ENCODE data around the gene TMTC2. TPM values are rescaled to one million over a fixed set of nuclear protein-coding genes. Genes with fewer than 3 reads are reported as not detected.

The TMTC2 gene
- total and polyA plus RNA-seq, 2 donors (not counting 3 experiments of a cell fraction or from before 2014, with no cell fraction given), result 4.1 to 7.8 TPM

GRCh38 chr12:82695531-82695930 is 8.8 kb downstream of the TMTC2 start:
- no peaks in the 10 kb centered on the region for H3K9me1 ChIP-seq (replicated peaks; ENCODE audit: control insufficient read depth, extremely low read depth, insufficient read depth, low read length)
- H3K4me2 ChIP-seq (ENCODE audit: insufficient read depth, low read length), result no peak overlapping the region
- TF ChIP-seq, protein P1, sequence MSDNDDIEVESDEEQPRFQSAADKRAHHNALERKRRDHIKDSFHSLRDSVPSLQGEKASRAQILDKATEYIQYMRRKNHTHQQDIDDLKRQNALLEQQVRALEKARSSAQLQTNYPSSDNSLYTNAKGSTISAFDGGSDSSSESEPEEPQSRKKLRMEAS (IDR thresholded peaks at IDR 0.05; ENCODE audit: insufficient read depth, insufficient read length), result no peak
- TF ChIP-seq POLR2A (IDR thresholded peaks at IDR 0.05; ENCODE audit: low read depth, low read length), result no peak
- no peak for TF ChIP-seq MYC (IDR thresholded peaks at IDR 0.05; ENCODE audit: low read depth, low read length)
- H3K9ac ChIP-seq (replicated peaks; ENCODE audit: extremely low read depth, insufficient read depth, low read length), result no peak overlapping the region
- DNase-seq (ENCODE audit: low read depth, low spot score) (no peak), FAIRE-seq (no peak)
- ChIA-PET POLR2A (no interaction called here), CTCF (interaction anchor here (1.2 to 2.0 kb wide), 2 partner anchors 9 to 1131 kb away, joined by 3 to 8 read pairs; partner anchors contain the start of gene TMTC2)
- H3K9me3 ChIP-seq (replicated peaks; ENCODE audit: control insufficient read depth, insufficient read depth, low read length), result no peaks in the 10 kb centered on the region
- no peaks in the 10 kb centered on the region for H3K36me3 ChIP-seq (ENCODE audit: control insufficient read depth in 2 of 2, extremely low read depth in 1 of 2, insufficient read depth in 2 of 2, low read length in 2 of 2)
- no peaks in the 10 kb centered on the region for H3K79me2 ChIP-seq (ENCODE audit: control insufficient read depth, insufficient read depth, low read length)
- no peak overlapping the region for H3K4me3 ChIP-seq (replicated peaks in 1 of 3; ENCODE audit: insufficient read depth in 1 of 3, low read depth in 1 of 3, low read length in 3 of 3)
- no TSS peak for BruUV-seq (replicated peaks)
- H3K27me3 ChIP-seq (ENCODE audit: control insufficient read depth in 2 of 2, insufficient read depth in 2 of 2, low read length in 2 of 2), result no peaks in the 10 kb centered on the region
- H4K20me1 ChIP-seq (replicated peaks; ENCODE audit: control insufficient read depth, extremely low read depth, insufficient read depth, low read length), result no peaks in the 10 kb centered on the region
- H3K27ac ChIP-seq (ENCODE audit: insufficient read depth, low read depth, low read length), result no peak overlapping the region
- no peak overlapping the region for H2AFZ ChIP-seq (ENCODE audit: low read depth, low read length)
- intact Hi-C loops (cut with micrococcal nuclease), result no loop called here
- no peaks in the 10 kb centered on the region for H3K4me1 ChIP-seq (ENCODE audit: control insufficient read depth, extremely low read depth, insufficient read depth, low read length)
- dilution Hi-C loops (cut with MboI; ENCODE audit: extremely low pct_ligation_motif_present, low sequenced_read_pairs), result no loop called here

- no peak for FAIRE-seq
- Histone ChIP-seq H3K9me3 (replicated peaks; ENCODE audit: control insufficient read depth, insufficient read depth, low read length) (no peaks in the 10 kb centered on the region), H3K27ac (ENCODE audit: insufficient read depth, low read depth, low read length) (no peak overlapping the region), H3K27me3 (ENCODE audit: control insufficient read depth in 2 of 2, insufficient read depth in 2 of 2, low read length in 2 of 2) (no peaks in the 10 kb centered on the region), H3K79me2 (ENCODE audit: control insufficient read depth, insufficient read depth, low read length) (no peaks in the 10 kb centered on the region), H3K9ac (replicated peaks; ENCODE audit: extremely low read depth, insufficient read depth, low read length) (no peak overlapping the region), H3K9me1 (replicated peaks; ENCODE audit: control insufficient read depth, extremely low read depth, insufficient read depth, low read length) (no peaks in the 10 kb centered on the region), H4K20me1 (replicated peaks; ENCODE audit: control insufficient read depth, extremely low read depth, insufficient read depth, low read length) (no peaks in the 10 kb centered on the region), H2AFZ (ENCODE audit: low read depth, low read length) (no peak overlapping the region), H3K4me2 (ENCODE audit: insufficient read depth, low read length) (no peak overlapping the region), H3K4me3 (replicated peaks in 1 of 3; ENCODE audit: insufficient read depth in 1 of 3, low read depth in 1 of 3, low read length in 3 of 3) (no peak overlapping the region), H3K36me3 (ENCODE audit: control insufficient read depth in 2 of 2, extremely low read depth in 1 of 2, insufficient read depth in 2 of 2, low read length in 2 of 2) (no peaks in the 10 kb centered on the region), H3K4me1 (ENCODE audit: control insufficient read depth, extremely low read depth, insufficient read depth, low read length) (no peaks in the 10 kb centered on the region)
- POLR2A ChIA-PET, result no interaction called here
- CTCF ChIA-PET, result interaction anchor here (1.2 to 2.0 kb wide), 2 partner anchors 10 to 1130 kb away, joined by 3 to 8 read pairs; partner anchors contain the start of gene TMTC2
- TF ChIP-seq EZH2 (IDR thresholded peaks at IDR 0.05; ENCODE audit: borderline replicate concordance, low read depth, low read length, severe bottlenecking) (no peak), MYC (IDR thresholded peaks at IDR 0.05; ENCODE audit: low read depth, low read length) (no peak), POLR2AphosphoS5 (IDR thresholded peaks at IDR 0.05; ENCODE audit: insufficient read depth, low read depth, low read length) (no peak), CTCF (IDR thresholded peaks at IDR 0.05; ENCODE audit: extremely low read depth in 1 of 2, insufficient read depth in 1 of 2, low read depth in 1 of 2, low read length in 2 of 2) (no peak), JUN (IDR thresholded peaks at IDR 0.05; ENCODE audit: borderline replicate concordance, insufficient read depth, insufficient read length, low read depth) (no peak), GATA2 (IDR thresholded peaks at IDR 0.05; ENCODE audit: insufficient read depth, insufficient read length, low read depth, low read length) (no peak), FOS (IDR thresholded peaks at IDR 0.05; ENCODE audit: borderline replicate concordance, insufficient read depth, low read length) (no peak), POLR2A (IDR thresholded peaks at IDR 0.05; ENCODE audit: low read depth, low read length) (no peak)
- TF ChIP-seq, protein P1 (IDR thresholded peaks at IDR 0.05; ENCODE audit: insufficient read depth, insufficient read length), result no peak
- dilution Hi-C loops (cut with MboI; ENCODE audit: extremely low pct_ligation_motif_present, low sequenced_read_pairs), result no loop called here
- DNase-seq (ENCODE audit: low read depth, low spot score), result no peak
- intact Hi-C loops (cut with micrococcal nuclease), result no loop called here
- no TSS peak for BruUV-seq (replicated peaks)
Observed at GRCh38 chr12:82696543-82696942, 9.8 kb downstream of the TMTC2 start.
